ENCODE data around the gene YPEL1. TPM values are rescaled to one million over a fixed set of nuclear protein-coding genes. Genes with fewer than 3 reads are reported as not detected.
"Not testable (repeated sequence)": the region's sequence is repeated elsewhere in the genome, so short reads cannot be mapped to it uniquely, and the experiment has no call there.

Gene YPEL1
- polyA plus RNA-seq, 3 donors, result 1.5 to 3.0 (median 2.9) TPM

DNA sequence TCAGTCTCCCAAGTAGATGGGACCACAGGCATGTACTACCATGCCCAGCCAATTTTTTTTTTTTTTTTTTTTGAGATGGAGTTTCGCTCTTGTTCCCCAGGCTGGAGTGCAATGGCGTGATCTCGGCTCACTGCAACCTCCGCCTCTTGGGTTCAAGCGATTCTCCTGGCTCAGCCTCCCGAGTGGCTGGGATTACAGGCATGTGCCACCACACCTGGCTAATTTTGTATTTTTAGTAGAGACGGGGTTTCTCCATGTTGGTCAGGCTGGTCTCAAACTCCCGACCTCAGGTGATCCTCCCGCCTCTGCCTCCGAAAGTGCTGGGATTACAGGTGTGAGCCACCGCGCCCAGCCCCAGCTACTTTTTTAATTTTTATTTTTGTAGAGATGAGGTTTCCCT lies 56.8 kb downstream of the YPEL1 start:
- 96 to 99% (median 98%) methylated on average over 12 of the region's 12 CpGs for WGBS, 3 donors
- H3K27ac ChIP-seq (ENCODE audit: low read depth, low read length), result not testable (repeated sequence)

DNA sequence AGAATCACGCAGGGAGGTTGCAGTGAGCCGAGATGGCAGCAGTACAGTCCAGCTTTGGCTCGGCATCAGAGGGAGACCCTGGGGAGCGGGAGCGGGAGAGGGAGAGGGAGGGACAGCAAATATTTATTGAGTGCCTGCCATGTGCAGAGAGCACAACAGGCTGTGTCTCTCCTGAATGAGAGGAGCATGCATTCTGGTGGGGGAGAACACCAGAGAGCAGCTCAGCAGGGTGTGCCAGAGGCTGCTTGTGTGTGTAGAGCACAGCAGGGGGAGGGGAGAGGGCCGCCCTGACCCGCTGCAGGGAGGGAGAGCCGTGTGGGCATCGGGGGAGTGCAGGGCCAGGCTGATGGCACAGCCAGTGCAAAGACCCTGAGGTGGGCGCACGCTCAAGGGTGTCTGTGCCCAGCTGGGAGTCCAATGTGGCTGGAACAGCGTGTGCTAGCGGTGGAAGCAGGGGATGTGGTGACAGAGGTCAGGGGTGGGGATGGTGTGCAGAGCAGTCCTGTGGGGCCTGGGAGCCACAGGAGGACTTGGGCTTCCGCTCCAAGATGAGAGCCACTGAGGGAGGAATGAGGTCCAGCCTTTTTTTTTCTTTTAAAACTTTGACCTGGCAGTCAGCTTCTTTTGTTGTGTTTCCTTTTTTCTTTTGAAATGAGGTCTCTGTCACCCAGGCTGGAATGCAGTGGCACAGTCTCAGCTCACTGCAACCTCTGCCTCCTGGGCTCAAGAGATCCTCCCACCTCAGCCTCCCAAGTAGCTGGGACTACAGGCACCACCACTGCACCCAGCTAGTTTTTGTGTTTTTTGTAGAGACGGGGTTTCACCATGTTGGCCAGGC lies 57.8 kb downstream of the YPEL1 start:
- no peak overlapping the region for H3K27ac ChIP-seq (ENCODE audit: low read depth, low read length)
- WGBS, 3 donors, result 77 to 82% (median 82%) methylated on average over 15 of the region's 15 CpGs

DNA sequence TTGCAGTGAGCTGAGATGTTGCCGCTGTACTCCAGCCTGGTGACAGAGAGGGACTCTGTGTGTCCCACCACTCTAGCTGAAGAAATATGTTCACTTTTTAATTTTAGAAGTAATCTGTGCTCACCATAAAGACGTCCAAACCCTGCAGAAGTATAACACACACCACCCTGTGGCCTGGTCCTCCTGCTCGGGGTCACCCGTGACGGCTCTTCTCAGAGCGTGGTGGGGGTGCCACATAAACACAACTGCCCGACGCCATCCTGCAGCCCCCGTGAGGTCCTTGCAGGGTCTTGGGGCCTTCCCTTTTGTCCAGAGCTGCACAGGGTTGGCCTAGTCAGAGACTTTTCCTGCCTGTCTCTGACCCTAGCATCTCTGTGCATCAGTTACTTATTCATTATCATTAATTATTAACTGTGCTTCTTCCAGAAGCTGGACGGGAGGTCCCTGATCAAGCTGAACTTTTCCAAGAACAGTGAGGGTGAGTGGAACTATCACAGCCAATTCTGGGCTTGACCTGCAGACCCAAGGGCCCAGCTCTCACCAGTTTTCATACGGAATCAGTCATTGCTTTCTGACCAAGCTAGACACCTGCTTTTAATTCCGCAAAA lies 60.9 kb downstream of the YPEL1 start:
- 92 to 97% (median 97%) methylated on average over 12 of the region's 12 CpGs for WGBS, 3 donors
- H3K27ac ChIP-seq (ENCODE audit: low read depth, low read length), result no peak overlapping the region

DNA sequence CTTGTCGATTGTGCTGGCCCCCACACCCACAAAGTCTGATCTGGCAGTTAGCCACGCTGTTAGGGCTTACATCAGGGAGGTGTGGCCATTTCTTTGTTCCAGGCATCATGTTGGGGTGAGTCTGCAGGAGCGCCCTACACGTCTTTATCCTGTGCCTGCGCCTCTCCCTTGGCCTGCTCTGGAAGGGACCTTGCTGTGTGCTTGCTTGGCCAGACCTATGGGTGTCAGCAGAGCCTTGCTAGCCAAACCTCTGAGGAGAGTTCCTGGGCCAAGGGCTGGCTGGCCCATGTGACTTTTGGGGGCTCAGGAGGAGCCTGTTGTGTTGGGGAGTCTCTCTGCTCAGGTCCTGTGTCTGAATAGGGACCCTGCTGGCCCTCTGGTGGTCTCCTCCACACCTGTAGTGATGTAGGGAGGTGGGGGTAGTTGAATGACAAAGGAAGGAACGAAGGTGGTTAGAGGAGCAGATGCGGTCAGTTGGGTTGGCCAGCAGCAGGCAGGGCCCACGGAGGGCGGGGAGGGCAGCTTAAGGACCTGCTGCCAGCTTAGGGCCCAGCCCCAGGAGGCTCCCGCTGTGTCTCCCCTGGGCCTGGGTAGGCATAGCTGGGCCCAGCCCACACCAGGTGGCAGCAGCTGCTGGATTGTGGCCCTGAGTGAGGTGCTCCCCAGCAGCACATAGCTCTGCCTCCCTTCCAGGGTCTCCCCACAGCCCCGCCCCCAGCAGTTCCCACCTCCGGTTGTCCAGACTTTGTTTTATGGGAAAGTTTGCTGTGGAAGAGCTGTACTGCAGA lies 61.9 kb downstream of the YPEL1 start:
- WGBS, 3 donors, result 92 to 93% (median 92%) methylated on average over 12 of the region's 12 CpGs
- H3K27ac ChIP-seq (ENCODE audit: low read depth, low read length), result no peak overlapping the region

DNA sequence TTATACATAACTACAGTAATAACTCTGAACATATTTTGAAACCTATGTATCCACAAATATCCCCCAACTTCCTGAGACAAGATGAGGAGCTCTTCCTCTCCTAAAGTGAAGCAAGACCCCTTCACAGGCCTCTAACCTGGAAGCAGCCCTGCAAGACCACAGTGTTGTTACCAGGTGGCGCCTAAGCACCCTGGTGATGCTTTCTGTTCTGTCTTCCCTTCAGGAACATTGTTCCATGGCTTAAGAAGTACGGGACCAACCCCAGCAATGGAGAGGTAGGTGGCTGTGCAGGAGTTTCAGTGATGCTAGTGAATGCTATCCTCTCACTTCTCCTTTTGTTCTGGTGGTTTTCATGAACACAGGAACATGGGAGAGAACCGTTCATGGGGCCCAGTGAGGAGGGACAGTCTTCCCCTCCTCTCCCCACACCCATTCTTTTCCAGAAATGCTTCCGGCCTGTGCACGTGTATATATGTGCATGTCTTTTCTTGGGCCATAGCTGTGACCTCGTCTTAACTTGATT lies 63.4 kb downstream of the YPEL1 start:
- WGBS, 3 donors, result 71 to 81% (median 71%) methylated on average over 6 of the region's 6 CpGs

DNA sequence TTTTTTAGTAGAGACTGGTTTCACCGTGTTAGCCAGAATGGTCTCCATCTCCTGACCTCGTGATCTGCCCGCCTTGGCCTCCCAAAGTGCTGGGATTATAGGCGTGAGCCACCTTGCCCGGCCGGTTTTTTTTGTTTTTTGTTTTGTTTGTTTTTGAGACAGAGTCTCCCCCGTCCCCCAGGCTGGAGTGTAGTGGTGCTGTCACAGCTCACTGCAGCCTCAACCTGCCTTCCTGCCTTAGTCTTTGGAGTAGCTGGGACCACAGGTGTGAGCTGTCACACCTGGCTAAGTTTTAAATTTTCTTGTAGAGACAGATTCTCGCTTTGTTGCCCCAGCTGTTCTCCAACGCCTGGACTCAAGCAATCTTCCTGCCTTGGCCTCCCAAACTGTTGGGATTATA lies 66.6 kb downstream of the YPEL1 start:
- H3K27ac ChIP-seq (ENCODE audit: low read depth, low read length), result no peak overlapping the region
- WGBS, 3 donors, result 44 to 92% (median 85%) methylated on average over 8 to 9 of the region's 9 CpGs

More for the DNA sequence above, 63.4 kb downstream of the YPEL1 start:
- H3K27ac ChIP-seq (ENCODE audit: low read depth, low read length), result no peak overlapping the region

DNA sequence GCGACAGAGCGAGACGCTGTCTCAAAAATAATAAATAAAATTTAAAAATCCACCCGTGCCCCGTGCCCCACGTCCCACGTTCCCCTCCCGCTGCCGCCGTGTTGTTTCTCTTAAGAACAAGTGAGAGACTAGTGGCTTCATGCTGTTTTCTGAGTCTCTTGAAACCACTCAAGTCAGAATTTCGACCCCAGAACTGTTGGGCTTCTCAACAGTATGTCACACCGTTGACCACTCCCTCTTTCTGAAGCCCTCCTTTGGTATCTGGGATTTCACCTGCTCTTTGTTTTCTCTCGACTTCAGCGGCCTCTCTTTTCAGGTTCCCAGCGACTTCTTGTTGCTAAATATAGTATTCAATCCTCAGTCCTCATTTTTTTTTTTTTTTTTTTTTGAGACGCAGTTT lies 68.8 kb downstream of the YPEL1 start:
- H3K27ac ChIP-seq (ENCODE audit: low read depth, low read length), result no peak overlapping the region
- WGBS, 3 donors, result 35 to 57% (median 49%) methylated on average over 16 of the region's 16 CpGs

DNA sequence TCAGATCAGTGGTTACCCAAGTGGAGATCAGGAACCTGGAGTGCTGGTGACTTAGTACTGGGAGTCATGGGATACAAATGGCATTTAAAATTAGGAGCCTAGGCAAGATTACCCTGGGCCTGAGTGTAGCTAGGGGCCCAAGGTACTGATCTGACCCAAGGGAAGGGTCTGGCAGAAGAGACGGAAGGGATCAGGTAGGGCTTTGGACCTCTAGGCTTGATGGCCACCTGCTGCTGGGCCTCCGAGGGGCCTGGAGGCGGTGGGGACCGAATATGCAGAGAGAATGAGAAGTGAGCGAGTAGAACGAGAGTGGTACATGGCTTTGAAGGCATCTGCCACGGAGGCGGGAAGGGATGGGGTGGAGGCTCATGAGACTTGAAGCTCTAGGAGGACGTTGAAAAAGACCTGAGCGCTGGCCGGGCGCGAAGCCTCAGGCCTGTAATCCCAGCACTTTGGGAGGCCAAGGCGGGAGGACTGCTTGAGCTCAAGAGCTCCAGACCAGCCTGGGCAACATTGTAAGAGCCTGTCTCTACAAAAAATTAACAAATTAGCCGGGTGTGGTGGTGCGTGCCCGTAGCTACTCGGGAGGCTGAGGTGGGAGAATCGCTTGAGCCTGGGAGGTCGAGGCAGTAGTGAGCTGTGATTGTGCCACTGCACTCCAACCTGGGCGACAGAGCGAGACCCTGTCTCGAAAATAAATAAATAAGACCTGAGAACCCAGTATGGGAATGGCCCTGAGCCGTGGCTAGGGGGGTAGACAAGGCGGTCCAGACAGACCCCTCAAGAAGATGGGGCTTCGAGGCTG lies 70.3 kb downstream of the YPEL1 start:
- H3K27ac ChIP-seq (ENCODE audit: low read depth, low read length), result no peak overlapping the region
- WGBS, 3 donors, result 67 to 77% (median 77%) methylated on average over 25 to 26 of the region's 26 CpGs

DNA sequence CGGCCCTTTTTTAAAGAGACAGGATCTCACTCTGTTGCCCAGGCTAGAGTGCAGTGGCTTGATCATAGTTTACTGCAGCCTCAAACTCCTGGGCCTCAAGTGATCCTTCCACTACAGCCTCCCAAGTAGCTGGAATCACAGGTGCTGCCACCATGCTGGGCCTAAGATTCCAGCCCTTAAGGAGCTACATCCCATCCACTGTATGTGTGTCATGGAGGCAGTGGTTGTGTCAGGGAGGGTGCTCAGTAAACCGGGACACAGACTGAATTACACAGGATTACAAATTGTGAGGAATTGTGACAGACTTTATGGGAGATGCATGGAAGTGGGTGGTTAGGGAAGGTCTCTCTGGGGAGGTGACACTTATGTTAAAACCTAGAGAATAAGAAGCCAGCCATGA lies 71.9 kb downstream of the YPEL1 start:
- H3K27ac ChIP-seq (ENCODE audit: low read depth, low read length), result no peak overlapping the region
- 90 to 92% (median 92%) methylated on average over 2 of the region's 2 CpGs for WGBS, 3 donors

DNA sequence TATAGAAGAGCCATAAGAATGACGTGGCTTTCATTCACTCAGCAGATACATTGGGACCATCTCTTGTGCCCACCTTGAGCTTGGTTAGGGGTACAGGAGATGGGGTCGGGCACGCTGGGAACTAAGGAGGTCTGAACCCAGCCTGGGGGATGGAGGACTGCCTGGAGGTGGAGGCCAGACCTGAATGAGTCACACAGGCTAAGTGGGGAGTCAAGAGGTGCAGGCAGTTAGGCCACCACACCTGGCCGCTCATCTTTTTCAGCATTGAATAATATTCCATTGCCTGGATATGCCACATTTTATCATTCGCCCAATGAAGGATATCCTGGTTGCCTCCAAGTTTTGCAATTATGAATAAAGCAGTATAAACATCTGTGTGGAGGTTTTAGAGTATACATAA lies 73.6 kb downstream of the YPEL1 start:
- H3K27ac ChIP-seq (ENCODE audit: low read depth, low read length), result no peak overlapping the region
- 91 to 96% (median 93%) methylated on average over 5 of the region's 5 CpGs for WGBS, 3 donors

DNA sequence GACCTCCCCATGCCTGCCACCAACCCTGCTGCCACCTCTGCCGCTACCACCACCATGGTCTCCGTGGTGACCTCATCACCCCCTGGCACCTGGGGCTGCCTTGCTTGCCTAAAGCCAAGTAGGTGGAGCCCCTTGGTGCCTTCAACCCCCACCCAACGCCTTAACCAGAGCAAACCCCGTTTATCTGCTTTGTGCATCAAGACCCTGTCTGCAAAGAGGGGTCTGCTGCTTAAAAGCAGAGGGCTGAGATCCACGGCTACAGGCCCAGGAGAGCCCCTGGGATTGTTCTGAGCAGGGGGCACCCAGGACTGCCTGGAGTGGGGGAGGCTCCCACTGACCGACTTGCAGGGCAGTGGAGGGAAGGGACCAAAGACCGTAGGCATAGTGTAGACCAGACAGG lies 74.7 kb downstream of the YPEL1 start:
- 71 to 82% (median 80%) methylated on average over 7 of the region's 7 CpGs for WGBS, 3 donors

DNA sequence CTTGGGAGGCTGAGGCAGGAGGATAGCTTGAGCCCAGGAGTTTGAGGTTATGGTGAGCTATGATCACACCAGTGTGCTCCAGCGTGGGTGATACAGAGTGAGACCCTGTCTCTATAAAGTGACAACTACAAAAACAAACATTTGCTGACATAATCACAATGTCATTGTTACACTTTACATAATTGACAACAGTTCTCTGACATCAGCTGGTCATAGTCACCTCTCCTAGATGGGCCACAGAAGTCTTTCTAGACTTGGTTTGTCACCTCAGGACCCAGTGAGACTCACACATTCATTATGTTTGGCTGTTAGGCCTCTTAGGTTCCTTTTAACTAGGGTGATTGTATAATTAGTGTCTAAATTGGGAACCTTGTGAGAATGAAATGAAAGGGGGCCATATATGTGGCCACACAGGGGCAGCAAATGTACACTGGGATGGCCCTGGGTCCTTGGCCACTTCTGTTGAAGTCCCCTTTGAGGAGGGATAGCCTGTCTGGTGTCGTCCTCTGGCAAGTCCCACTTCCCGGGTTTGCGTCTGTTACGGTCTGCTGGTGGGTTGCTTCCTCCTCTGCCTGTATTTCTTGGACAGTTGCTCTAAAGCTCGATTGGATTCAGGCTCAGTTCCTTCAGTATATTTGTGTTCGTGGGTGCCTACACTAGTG lies 75.6 kb downstream of the YPEL1 start:
- no peak overlapping the region for H3K27ac ChIP-seq (ENCODE audit: low read depth, low read length)
- WGBS, 3 donors, result 73 to 80% (median 79%) methylated on average over 7 of the region's 7 CpGs

More for the DNA sequence above, 74.7 kb downstream of the YPEL1 start:
- H3K27ac ChIP-seq (ENCODE audit: low read depth, low read length), result no peak overlapping the region

DNA sequence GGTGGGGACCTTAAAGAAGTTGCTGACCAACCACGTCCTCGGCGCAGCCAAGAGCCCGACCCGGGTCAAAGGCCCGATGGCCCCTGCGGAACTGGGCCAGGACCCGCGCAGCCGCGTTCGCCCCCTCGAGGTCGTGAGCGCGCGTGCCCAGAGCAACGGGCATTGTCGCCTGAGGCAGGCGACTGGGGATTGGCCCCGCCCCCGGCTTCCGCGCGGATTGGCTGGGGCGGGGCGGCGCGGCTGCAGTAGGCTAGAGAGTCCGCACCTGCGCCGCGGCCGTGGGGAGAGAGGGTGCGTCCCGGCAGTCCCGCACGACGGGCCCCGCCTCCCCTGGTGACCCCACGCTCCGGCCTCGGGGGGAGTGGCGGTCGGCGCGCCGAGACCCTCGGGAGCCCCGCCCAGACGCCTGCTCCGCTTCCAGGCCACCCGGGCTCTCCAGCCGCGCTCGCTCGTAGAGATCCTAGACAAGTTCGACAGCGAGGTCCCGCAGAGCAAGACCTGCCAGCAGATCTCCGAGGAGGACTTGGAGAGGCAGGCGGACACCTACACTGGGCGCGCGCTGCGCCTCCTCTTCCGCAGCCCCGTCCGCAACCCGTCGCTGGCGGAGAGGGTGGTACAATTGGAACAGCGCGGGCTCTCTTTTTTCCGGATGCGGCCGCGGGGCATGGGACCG lies 78.1 kb downstream of the YPEL1 start:
- WGBS, 3 donors, result 1 to 2% (median 1%) methylated on average over 69 to 79 of the region's 79 CpGs
- H3K27ac ChIP-seq (ENCODE audit: low read depth, low read length), result no peak overlapping the region

DNA sequence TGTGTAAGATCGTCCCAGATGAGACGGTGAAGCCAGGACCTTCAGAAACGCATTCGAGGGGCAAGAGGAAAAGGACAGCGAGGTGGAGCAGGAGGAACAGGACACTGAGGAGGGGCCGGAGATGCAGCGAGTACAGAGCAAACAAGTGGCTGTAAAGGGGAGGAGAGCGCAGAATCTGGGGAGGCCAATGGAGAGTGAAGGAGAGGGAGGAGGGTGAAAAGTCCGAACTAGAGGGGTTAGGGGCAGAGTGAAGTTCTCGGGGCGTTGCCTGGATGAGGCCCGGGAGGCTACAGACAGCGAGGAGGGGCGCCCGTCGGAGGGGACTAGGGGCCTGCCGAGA lies 78.6 kb downstream of the YPEL1 start:
- no peak overlapping the region for H3K27ac ChIP-seq (ENCODE audit: low read depth, low read length)
- 20 to 40% (median 33%) methylated on average over 17 of the region's 17 CpGs for WGBS, 3 donors

DNA sequence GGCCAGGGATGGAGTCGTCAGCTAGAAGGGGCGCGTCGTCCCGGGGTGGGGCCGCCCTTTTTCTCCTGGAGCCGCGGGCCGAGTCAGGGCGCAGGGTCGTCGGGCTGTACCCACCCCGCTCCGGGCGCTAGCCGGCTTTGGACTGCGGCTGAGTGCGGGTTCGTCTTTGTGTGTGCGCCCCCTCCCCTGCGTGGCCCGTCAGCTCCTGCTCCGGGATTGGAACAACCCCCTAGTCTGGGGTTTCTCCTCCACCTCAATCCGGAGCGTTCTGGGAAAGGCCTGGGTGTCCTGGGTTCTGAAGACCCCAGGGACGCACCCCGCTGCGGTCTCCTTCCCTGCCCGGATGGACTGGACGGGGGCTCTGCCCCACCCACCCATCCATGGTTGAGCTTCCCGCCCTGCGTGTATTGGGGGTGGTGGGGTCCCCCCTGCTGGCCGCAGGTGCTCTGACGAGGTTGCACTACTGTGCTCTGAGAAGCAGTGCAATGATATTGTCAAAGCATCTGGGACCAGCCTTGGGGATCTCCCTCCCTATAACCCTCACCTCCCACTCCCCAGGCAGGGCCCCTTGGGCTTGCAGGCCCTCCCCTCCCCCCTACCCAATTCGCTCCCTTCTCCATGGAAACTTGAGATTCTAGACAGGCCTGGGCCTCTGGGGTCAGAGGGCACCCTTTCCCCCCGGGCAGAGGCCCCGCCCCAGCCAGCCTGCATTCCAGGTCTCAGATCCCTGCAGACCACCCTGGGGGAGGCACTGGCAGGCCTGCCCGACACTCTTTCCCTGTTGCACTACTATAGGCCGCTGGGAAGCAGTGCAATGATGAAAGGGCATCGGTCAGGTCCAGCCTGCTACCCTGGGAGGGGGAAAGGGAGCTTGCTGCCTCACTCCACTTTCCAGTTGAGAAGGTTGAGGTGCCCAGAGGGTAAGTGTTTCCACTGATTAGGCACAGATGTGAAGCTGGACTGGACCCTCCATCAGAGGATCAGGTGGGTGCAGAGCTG lies 82.7 kb downstream of the YPEL1 start:
- WGBS, 3 donors, result 27 to 56% (median 31%) methylated on average over 37 to 40 of the region's 40 CpGs
- H3K27ac ChIP-seq (ENCODE audit: low read depth, low read length), result no peak overlapping the region

DNA sequence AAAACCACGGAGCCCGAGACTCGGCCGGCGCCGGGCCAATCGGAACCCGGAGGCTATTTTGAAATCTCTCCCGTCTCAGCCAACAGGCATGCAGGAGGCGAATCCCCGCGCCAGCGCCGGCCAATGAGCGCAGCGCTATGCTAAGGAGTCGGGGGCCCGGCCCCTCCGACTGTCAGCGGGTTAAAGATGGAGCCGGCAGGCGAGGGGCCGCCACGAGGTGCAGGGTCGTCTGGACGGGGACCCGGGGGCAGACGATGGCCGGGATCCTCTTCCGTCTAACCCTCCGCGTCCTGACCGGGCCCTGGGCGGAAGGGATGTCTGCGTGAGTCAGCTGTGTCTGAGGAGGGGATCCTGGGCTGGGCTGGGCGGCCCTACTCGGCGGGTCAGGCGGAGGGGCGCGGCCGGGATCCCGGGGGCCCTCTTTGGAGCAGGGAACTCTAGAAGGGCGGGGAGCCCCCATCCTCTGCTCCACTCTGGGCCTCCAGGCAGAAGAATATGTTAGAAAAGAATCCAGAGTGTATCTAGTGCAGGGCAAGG lies 83.5 kb downstream of the YPEL1 start:
- H3K27ac ChIP-seq (ENCODE audit: low read depth, low read length), result no peak overlapping the region
- 0 to 10% (median 1%) methylated on average over 44 of the region's 44 CpGs for WGBS, 3 donors
